ENCODE results near the gene DHX29. TPM values are rescaled to one million over a fixed set of nuclear protein-coding genes. Genes with fewer than 3 reads are reported as not detected.

The DHX29 gene
- total RNA-seq, 1 experiment from 2014 or later = 24.3 TPM

GRCh38 chr5:55290991-55291390 lies 16.5 kb downstream of the DHX29 start:
- no TSS peak for BruUV-seq (replicated peaks)

More at GRCh38 chr5:55290991-55291390, 16.5 kb downstream of the DHX29 start:
- Histone ChIP-seq H3K27me3 (ENCODE audit: insufficient read depth, low read length) (no peaks in the 10 kb centered on the region), H3K4me2 (ENCODE audit: low read length) (no peak overlapping the region), H3K79me2 (ENCODE audit: insufficient read depth, low read length) (no peaks in the 10 kb centered on the region), H3K9me2 (ENCODE audit: insufficient read depth) (no peaks in the 10 kb centered on the region), H3K4me3 (replicated peaks in 1 of 2; ENCODE audit: low read depth in 1 of 2, low read length in 2 of 2) (no peak overlapping the region), H3K36me3 (ENCODE audit: control insufficient read depth in 1 of 2, insufficient read depth in 2 of 2, low read length in 2 of 2) (peaks cover 30 to 40% of the 10 kb centered on the region in 2 experiments; a peak in 3 of 4 replicates), H2AFZ (ENCODE audit: low read depth, low read length, poor library complexity, severe bottlenecking) (no peak overlapping the region), H4K20me1 (ENCODE audit: insufficient read depth) (no peaks in the 10 kb centered on the region), H3K9me3 (ENCODE audit: control insufficient read depth in 1 of 2, insufficient read depth in 1 of 2, low read depth in 1 of 2, low read length in 2 of 2) (no peaks in the 10 kb centered on the region), H3K9ac (ENCODE audit: low read length) (no peak overlapping the region), H3K27ac (ENCODE audit: low read depth, low read length) (no peak overlapping the region), H3K4me1 (ENCODE audit: control insufficient read depth in 1 of 2, insufficient read depth in 2 of 2, low read length in 2 of 2) (no peaks in the 10 kb centered on the region)
- TF ChIP-seq ZFX (IDR thresholded peaks at IDR 0.05) (no peak), SRF (IDR thresholded peaks at IDR 0.05; ENCODE audit: low read depth) (no peak), ZNF274 (IDR thresholded peaks at IDR 0.05; ENCODE audit: low read depth, low read length) (no peak), ZBTB33 (IDR thresholded peaks at IDR 0.05; ENCODE audit: extremely low read depth, insufficient replicate concordance, low read length) (no peak), POLR2AphosphoS5 (IDR thresholded peaks at IDR 0.05; ENCODE audit: low read depth, low read length) (no peak), ATF3 (IDR thresholded peaks at IDR 0.05) (no peak)
- TF ChIP-seq, protein P1, sequence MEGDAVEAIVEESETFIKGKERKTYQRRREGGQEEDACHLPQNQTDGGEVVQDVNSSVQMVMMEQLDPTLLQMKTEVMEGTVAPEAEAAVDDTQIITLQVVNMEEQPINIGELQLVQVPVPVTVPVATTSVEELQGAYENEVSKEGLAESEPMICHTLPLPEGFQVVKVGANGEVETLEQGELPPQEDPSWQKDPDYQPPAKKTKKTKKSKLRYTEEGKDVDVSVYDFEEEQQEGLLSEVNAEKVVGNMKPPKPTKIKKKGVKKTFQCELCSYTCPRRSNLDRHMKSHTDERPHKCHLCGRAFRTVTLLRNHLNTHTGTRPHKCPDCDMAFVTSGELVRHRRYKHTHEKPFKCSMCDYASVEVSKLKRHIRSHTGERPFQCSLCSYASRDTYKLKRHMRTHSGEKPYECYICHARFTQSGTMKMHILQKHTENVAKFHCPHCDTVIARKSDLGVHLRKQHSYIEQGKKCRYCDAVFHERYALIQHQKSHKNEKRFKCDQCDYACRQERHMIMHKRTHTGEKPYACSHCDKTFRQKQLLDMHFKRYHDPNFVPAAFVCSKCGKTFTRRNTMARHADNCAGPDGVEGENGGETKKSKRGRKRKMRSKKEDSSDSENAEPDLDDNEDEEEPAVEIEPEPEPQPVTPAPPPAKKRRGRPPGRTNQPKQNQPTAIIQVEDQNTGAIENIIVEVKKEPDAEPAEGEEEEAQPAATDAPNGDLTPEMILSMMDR (IDR thresholded peaks at IDR 0.05 in 2 of 3, conservative IDR thresholded peaks at IDR 0.05 in 1 of 3; ENCODE audit: borderline replicate concordance in 1 of 3, insufficient read depth in 1 of 3, low read depth in 2 of 3, low read length in 2 of 3) = no peak
- CTCF ChIA-PET = no interaction called here
- POLR2A ChIA-PET = no interaction called here
- ATAC-seq (no peak), DNase-seq (ENCODE audit: low read depth, low spot score) (no peak)
- RAD21 ChIA-PET (ENCODE audit: low non-redundant PET in 1 of 2, low total read pairs in 2 of 2, uncharacterized antibody in 2 of 2, unreplicated experiment in 2 of 2) = no interaction called here
- intact Hi-C loops (cut with micrococcal nuclease) = no loop called here

All from HCT116 (cell line).